SU-DHL-6 (cell line): Measurements from ENCODE around the gene EDDM3A.

Source experiments
- H2AFZ ChIP-seq: fragments of 200-600 bp; sonication (generic); 2 replicates; pipeline ENCODE4 v1.6.1; 2014; ENCODE audit warnings: low read depth, mild to moderate bottlenecking, moderate library complexity, mixed read lengths, antibody characterized with exemption, low read length; ENCODE audit not compliant: severe bottlenecking
- H3F3A ChIP-seq: fragments of 200-600 bp; shearing (Covaris generic); 2 replicates; pipeline ENCODE4 v1.6.0; 2016; ENCODE audit warnings: antibody characterized with exemption, mild to moderate bottlenecking; ENCODE audit not compliant: insufficient read depth
- H3K27ac ChIP-seq: fragments of 200-600 bp; sonication (generic); 2 replicates; pipeline ENCODE4 v1.5.1; 2016; ENCODE audit warnings: low read depth, mild to moderate bottlenecking, low read length, moderate library complexity, mixed read lengths
- H3K27me3 ChIP-seq: fragments of 200-600 bp; sonication (generic), shearing (Covaris generic); 2 replicates; pipeline ENCODE4 v1.6.0; 2014; ENCODE audit warnings: mild to moderate bottlenecking, low read length
- H3K36me3 ChIP-seq: fragments of 200-600 bp; sonication (generic); 2 replicates; pipeline ENCODE4 v1.6.1; 2014; ENCODE audit warnings: mild to moderate bottlenecking, low read length, mixed read lengths
- H3K4me2 ChIP-seq: fragments of 300-600, 200-600 bp; shearing (Covaris generic), sonication (generic); 2 replicates; pipeline ENCODE4 v1.6.0; 2014; ENCODE audit warnings: low read length, low read depth, mild to moderate bottlenecking; ENCODE audit not compliant: poor library complexity, severe bottlenecking
- H3K4me3 ChIP-seq: fragments of 200-600 bp; sonication (generic); 2 replicates; pipeline ENCODE4 v1.5.1; 2014; ENCODE audit warnings: antibody characterized with exemption, low read length, mild to moderate bottlenecking, mixed read lengths; ENCODE audit not compliant: insufficient read depth, poor library complexity, severe bottlenecking
- H3K79me2 ChIP-seq: fragments of 200-600 bp; sonication (generic); 2 replicates; pipeline ENCODE4 v1.6.1; 2014; ENCODE audit warnings: mild to moderate bottlenecking, low read length, moderate library complexity; ENCODE audit not compliant: insufficient read depth
- H3K9ac ChIP-seq: fragments of 200-600 bp; sonication (generic); 2 replicates; pipeline ENCODE4 v1.7.0; 2014; ENCODE audit warnings: mild to moderate bottlenecking, low read length
- H3K9me2 ChIP-seq: fragments of 200-600 bp; sonication (generic); replicated peaks from 2 replicates; pipeline ENCODE4 v1.6.1; 2014; ENCODE audit warnings: low read length; ENCODE audit not compliant: insufficient read depth
- H3K9me3 ChIP-seq: fragments of 200-600 bp; sonication (generic); 2 replicates; pipeline ENCODE4 v1.6.1; 2014; ENCODE audit warnings: low read length, mixed read lengths; ENCODE audit not compliant: insufficient read depth
- H4K20me1 ChIP-seq: fragments of 200-600 bp; sonication (generic); 2 replicates; pipeline ENCODE4 v1.6.1; 2014; ENCODE audit warnings: low read depth, mild to moderate bottlenecking, antibody characterized with exemption, low read length, moderate library complexity, mixed read lengths
- EZH2phosphoT487 ChIP-seq: fragments of 200-600 bp; sonication (generic), shearing (Covaris generic); conservative IDR thresholded peaks from 2 replicates; pipeline ENCODE4 v1.6.1; 2018; ENCODE audit warnings: mild to moderate bottlenecking, antibody characterized with exemption, low read length, moderate library complexity, mixed read lengths
- TF ChIP-seq, protein P1 (sequence below): fragments of 200-600 bp; sonication (generic); IDR thresholded peaks from one replicate; pipeline ENCODE4 v1.5.1; 2017; ENCODE audit warnings: antibody characterized with exemption, mild to moderate bottlenecking, low read length, moderate library complexity; ENCODE audit not compliant: insufficient read depth, poor library complexity, severe bottlenecking

Gene EDDM3A

DNA sequence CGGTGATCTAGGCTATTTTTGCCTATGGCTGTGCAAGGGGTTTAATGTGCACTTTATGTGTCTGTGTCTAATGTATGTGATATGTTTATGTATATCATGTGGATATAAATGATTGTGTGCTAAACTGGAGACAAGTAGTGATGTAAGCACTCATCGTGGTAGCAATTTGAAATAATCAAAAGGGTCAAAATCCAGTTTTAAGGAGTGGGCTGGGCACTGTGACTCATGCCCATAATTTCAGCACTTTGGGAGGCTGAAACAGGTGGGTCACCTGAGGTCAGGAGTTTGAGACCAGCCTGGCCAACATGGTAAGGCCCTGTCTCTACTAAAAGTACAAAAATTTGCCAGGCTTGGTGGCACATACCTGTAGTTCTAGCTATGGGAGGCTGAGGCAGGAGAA is 2.8 kb downstream of the EDDM3A start:
- Histone ChIP-seq H3K27me3 (no peaks in the 10 kb centered on the region), H4K20me1 (no peaks in the 10 kb centered on the region), H3F3A (no peaks in the 10 kb centered on the region), H3K9me3 (peaks cover 18% of the 10 kb centered on the region; the same call in 1 of the 2 replicates), H3K27ac (no peak overlapping the region), H3K4me2 (no peak overlapping the region), H3K79me2 (no peaks in the 10 kb centered on the region), H3K9me2 (no peaks in the 10 kb centered on the region), H2AFZ (no peak overlapping the region), H3K36me3 (0 out of 2 replicates have a peak, but pooled peaks cover 3% of the 10 kb centered on the region), H3K4me3 (no peak overlapping the region), H3K9ac (no peak overlapping the region)
- TF ChIP-seq EZH2phosphoT487 = no peak
- TF ChIP-seq, protein P1, sequence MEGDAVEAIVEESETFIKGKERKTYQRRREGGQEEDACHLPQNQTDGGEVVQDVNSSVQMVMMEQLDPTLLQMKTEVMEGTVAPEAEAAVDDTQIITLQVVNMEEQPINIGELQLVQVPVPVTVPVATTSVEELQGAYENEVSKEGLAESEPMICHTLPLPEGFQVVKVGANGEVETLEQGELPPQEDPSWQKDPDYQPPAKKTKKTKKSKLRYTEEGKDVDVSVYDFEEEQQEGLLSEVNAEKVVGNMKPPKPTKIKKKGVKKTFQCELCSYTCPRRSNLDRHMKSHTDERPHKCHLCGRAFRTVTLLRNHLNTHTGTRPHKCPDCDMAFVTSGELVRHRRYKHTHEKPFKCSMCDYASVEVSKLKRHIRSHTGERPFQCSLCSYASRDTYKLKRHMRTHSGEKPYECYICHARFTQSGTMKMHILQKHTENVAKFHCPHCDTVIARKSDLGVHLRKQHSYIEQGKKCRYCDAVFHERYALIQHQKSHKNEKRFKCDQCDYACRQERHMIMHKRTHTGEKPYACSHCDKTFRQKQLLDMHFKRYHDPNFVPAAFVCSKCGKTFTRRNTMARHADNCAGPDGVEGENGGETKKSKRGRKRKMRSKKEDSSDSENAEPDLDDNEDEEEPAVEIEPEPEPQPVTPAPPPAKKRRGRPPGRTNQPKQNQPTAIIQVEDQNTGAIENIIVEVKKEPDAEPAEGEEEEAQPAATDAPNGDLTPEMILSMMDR = no peak

DNA sequence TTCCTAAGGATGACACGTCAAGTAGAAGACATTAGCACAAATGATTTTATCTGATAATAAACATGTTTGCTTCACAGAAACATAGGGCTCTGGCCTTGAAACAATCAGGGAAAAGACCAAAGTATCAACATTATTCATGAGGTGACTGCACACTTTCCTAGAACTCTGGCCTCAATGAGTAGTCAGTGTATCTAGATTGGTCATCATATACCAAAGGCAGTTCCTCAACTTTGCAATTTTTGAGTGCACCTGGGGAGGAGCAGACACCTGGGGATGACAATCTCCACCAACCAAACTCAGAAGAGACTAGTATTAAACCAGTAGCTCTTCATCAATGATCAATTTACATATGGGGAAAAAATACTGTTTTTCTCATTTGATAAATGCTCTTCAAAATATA is 4.5 kb downstream of the EDDM3A start:
- Histone ChIP-seq H3K27me3 (no peaks in the 10 kb centered on the region), H2AFZ (no peak overlapping the region), H3K9me2 (no peaks in the 10 kb centered on the region), H3K79me2 (no peaks in the 10 kb centered on the region), H3K36me3 (0 out of 2 replicates have a peak, but pooled peaks cover 3% of the 10 kb centered on the region), H3K27ac (no peak overlapping the region), H3K9ac (no peak overlapping the region), H4K20me1 (no peaks in the 10 kb centered on the region), H3K9me3 (peaks cover 18% of the 10 kb centered on the region; the same call in 1 of the 2 replicates), H3K4me3 (no peak overlapping the region), H3K4me2 (no peak overlapping the region), H3F3A (no peaks in the 10 kb centered on the region)
- TF ChIP-seq, protein P1 = no peak
- TF ChIP-seq EZH2phosphoT487 = no peak

DNA sequence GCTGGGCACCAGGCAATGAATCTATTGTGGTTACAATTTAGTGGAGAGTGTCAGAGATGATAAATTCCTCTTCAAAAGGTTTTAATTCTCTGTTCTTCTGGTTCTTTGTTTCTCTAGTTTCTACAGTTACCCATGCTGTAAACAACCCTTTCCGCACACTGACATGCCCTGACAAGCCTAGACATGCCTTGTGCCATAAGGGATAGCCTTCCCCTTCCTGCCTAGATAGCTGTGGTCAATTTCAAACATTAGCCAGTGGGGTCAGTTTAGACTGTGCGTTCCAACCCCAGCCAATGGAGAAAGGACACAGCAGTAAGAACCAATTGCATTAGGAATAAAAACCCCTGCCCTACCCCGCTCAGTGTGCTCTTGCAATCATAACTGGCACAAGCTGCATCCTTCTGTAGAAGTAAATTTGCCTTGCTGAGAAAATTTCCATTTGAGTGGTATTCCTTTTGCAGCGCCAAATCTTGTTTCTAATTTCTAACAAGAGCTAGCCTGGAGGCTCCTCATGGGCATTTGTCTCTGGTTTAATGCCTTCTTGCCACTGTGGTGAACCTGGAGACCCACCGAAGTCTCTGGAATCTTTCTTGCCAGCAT is 6.4 kb downstream of the EDDM3A start:
- peaks cover 18% of the 10 kb centered on the region; the same call in 1 of the 2 replicates for H3K9me3 ChIP-seq
- H3K4me2 ChIP-seq = no peak overlapping the region
- no peak overlapping the region for H2AFZ ChIP-seq
- no peaks in the 10 kb centered on the region for H3K27me3 ChIP-seq
- no peaks in the 10 kb centered on the region for H4K20me1 ChIP-seq
- 0 out of 2 replicates have a peak, but pooled peaks cover 3% of the 10 kb centered on the region for H3K36me3 ChIP-seq
- H3K9me2 ChIP-seq = no peaks in the 10 kb centered on the region
- no peak overlapping the region for H3K9ac ChIP-seq
- H3K27ac ChIP-seq = no peak overlapping the region
- no peak for TF ChIP-seq EZH2phosphoT487
- TF ChIP-seq, protein P1 = no peak
- H3F3A ChIP-seq = no peaks in the 10 kb centered on the region
- no peak overlapping the region for H3K4me3 ChIP-seq
- H3K79me2 ChIP-seq = no peaks in the 10 kb centered on the region
